ENCODE results near the gene PGRMC2.

The PGRMC2 gene

GRCh38 chr4:128333309-128334018 lies 45.9 kb upstream of the PGRMC2 start (continued):
- TF ChIP-seq, protein P1, sequence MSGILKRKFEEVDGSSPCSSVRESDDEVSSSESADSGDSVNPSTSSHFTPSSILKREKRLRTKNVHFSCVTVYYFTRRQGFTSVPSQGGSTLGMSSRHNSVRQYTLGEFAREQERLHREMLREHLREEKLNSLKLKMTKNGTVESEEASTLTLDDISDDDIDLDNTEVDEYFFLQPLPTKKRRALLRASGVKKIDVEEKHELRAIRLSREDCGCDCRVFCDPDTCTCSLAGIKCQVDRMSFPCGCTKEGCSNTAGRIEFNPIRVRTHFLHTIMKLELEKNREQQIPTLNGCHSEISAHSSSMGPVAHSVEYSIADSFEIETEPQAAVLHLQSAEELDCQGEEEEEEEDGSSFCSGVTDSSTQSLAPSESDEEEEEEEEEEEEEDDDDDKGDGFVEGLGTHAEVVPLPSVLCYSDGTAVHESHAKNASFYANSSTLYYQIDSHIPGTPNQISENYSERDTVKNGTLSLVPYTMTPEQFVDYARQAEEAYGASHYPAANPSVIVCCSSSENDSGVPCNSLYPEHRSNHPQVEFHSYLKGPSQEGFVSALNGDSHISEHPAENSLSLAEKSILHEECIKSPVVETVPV (CRISPR knock-in tag; IDR thresholded peaks at IDR 0.05): no peak
- TF ChIP-seq ZNF8 (CRISPR knock-in tag; IDR thresholded peaks at IDR 0.05) (no peak), SNAI2 (CRISPR knock-in tag; IDR thresholded peaks at IDR 0.05) (no peak), ARNTL (CRISPR knock-in tag; IDR thresholded peaks at IDR 0.05; ENCODE audit: borderline replicate concordance, low read depth) (no peak), PATZ1 (CRISPR knock-in tag; IDR thresholded peaks at IDR 0.05; ENCODE audit: borderline replicate concordance) (no peak), ISL1 (CRISPR knock-in tag; IDR thresholded peaks at IDR 0.05) (no peak)

DNA sequence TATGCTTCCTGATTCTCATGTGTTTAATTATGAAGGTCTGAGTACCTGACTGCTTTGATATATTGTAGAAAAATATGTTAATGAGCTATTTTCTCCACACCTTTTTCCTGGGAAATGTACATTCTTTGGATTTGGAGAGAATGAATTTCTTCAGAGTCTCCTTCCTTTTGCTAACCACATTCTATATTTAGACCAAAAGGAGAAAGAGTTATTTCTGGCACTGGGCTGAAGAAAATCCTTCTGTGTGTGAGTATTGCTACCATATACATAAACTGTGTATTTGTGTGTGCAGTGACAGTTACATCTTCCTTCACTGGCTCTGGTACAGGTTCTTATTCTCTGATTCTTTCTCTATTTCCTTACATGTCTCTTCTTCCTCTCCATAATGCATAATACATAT lies 44.5 kb upstream of the PGRMC2 start:
- TF ChIP-seq BACH2 (CRISPR knock-in tag; IDR thresholded peaks at IDR 0.05; ENCODE audit: borderline replicate concordance) (no peak), PATZ1 (CRISPR knock-in tag; IDR thresholded peaks at IDR 0.05; ENCODE audit: borderline replicate concordance) (no peak), OSR1 (CRISPR knock-in tag; IDR thresholded peaks at IDR 0.05) (no peak)
- TF ChIP-seq, protein P2, sequence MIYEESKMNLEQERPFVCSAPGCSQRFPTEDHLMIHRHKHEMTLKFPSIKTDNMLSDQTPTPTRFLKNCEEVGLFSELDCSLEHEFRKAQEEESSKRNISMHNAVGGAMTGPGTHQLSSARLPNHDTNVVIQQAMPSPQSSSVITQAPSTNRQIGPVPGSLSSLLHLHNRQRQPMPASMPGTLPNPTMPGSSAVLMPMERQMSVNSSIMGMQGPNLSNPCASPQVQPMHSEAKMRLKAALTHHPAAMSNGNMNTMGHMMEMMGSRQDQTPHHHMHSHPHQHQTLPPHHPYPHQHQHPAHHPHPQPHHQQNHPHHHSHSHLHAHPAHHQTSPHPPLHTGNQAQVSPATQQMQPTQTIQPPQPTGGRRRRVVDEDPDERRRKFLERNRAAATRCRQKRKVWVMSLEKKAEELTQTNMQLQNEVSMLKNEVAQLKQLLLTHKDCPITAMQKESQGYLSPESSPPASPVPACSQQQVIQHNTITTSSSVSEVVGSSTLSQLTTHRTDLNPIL (CRISPR knock-in tag; IDR thresholded peaks at IDR 0.05; ENCODE audit: low read depth): no peak

GRCh38 chr4:128329638-128330037 lies 42.0 kb upstream of the PGRMC2 start:
- TF ChIP-seq, protein P1 (CRISPR knock-in tag; IDR thresholded peaks at IDR 0.05): no peak
- no peak for TF ChIP-seq TCF4 (CRISPR knock-in tag; IDR thresholded peaks at IDR 0.05; ENCODE audit: borderline replicate concordance)
- TF ChIP-seq ZNF8 (CRISPR knock-in tag; IDR thresholded peaks at IDR 0.05): no peak
- TF ChIP-seq ZNF70 (CRISPR knock-in tag; IDR thresholded peaks at IDR 0.05): no peak
- TF ChIP-seq BACH2 (CRISPR knock-in tag; IDR thresholded peaks at IDR 0.05; ENCODE audit: borderline replicate concordance): no peak
- TF ChIP-seq PPARA (CRISPR knock-in tag; IDR thresholded peaks at IDR 0.05; ENCODE audit: borderline replicate concordance): no peak
- no peak for TF ChIP-seq ZC3H10 (CRISPR knock-in tag; IDR thresholded peaks at IDR 0.05)
- TF ChIP-seq GLIS3 (CRISPR knock-in tag; IDR thresholded peaks at IDR 0.05): no peak
- TF ChIP-seq, protein P2 (CRISPR knock-in tag; IDR thresholded peaks at IDR 0.05; ENCODE audit: low read depth): no peak
- no peak for TF ChIP-seq CSDC2 (CRISPR knock-in tag; IDR thresholded peaks at IDR 0.05)
- no peak for TF ChIP-seq OSR1 (CRISPR knock-in tag; IDR thresholded peaks at IDR 0.05)
- no peak for TF ChIP-seq ARNTL (CRISPR knock-in tag; IDR thresholded peaks at IDR 0.05; ENCODE audit: borderline replicate concordance, low read depth)
- no peak for TF ChIP-seq SNAI2 (CRISPR knock-in tag; IDR thresholded peaks at IDR 0.05)
- no peak for TF ChIP-seq PATZ1 (CRISPR knock-in tag; IDR thresholded peaks at IDR 0.05; ENCODE audit: borderline replicate concordance)
- no peak for ATAC-seq

More for the DNA sequence above, 44.5 kb upstream of the PGRMC2 start:
- no peak for ATAC-seq
